ENCODE measurements around the gene STAB1.

DNA sequence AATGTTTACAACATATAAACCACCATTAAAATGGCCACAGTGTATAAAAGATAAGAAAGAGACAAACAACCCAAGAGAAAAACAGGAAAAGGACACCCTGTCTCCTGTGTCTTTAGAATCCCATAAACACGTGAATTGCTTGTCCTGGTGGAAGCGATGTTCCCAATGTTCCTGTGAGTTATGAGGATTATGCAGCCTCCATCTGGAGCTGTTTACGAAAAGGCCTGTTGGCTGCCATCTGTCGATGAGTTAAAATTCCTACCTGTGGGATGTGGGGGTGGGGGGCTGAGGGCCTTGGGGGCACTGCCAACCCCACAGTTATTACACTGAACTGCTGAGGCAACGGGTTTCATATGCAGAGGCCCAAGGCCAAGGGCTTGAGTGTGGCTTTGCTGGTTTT lies 26.1 kb upstream of the STAB1 start:
- TF ChIP-seq, protein P1, sequence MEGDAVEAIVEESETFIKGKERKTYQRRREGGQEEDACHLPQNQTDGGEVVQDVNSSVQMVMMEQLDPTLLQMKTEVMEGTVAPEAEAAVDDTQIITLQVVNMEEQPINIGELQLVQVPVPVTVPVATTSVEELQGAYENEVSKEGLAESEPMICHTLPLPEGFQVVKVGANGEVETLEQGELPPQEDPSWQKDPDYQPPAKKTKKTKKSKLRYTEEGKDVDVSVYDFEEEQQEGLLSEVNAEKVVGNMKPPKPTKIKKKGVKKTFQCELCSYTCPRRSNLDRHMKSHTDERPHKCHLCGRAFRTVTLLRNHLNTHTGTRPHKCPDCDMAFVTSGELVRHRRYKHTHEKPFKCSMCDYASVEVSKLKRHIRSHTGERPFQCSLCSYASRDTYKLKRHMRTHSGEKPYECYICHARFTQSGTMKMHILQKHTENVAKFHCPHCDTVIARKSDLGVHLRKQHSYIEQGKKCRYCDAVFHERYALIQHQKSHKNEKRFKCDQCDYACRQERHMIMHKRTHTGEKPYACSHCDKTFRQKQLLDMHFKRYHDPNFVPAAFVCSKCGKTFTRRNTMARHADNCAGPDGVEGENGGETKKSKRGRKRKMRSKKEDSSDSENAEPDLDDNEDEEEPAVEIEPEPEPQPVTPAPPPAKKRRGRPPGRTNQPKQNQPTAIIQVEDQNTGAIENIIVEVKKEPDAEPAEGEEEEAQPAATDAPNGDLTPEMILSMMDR (optimal IDR thresholded peaks at IDR 0.05 in 1 of 3, IDR thresholded peaks at IDR 0.05 in 1 of 3, conservative IDR thresholded peaks at IDR 0.05 in 1 of 3; ENCODE audit: extremely low read depth in 1 of 3, insufficient read depth in 2 of 3, low read length in 3 of 3), result no peak
- no peak for TF ChIP-seq EZH2 (IDR thresholded peaks at IDR 0.05; ENCODE audit: low read length)
